ENCODE data around the gene GJC1.

GJC1 gene

DNA sequence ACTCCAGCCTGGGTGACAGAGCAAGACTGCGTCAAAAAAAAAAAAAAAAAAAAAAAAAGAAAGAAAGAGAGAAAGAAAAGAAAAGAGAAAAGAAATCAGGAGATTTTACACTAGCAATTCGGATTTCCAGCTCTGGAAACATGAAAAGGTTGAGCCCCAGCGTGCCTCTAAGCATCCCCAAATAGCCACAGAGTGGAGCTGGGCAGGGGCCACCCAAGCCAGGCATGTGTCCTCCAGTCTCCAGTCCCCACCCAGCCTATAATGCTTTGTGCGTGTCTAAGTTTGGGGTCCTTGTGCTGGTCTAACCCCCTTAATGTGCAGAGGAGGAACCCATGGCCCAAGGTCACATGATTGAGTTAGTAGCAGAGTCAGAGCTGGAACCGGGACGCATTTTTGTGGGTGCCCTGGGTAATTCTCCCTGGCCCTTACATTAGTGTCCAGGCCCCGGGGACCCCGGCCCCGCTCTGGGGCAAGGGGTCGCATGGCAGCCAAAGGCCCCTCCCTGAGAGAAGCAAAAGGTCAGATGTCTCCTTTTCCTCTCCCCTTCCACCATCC lies 51.4 kb downstream of the GJC1 start:
- peak overlapping the region; percentile 40; the same call in 1 of the 2 replicates for H3K4me3 ChIP-seq (ENCODE audit: low read depth, low read length)
- TF ChIP-seq, protein P1, sequence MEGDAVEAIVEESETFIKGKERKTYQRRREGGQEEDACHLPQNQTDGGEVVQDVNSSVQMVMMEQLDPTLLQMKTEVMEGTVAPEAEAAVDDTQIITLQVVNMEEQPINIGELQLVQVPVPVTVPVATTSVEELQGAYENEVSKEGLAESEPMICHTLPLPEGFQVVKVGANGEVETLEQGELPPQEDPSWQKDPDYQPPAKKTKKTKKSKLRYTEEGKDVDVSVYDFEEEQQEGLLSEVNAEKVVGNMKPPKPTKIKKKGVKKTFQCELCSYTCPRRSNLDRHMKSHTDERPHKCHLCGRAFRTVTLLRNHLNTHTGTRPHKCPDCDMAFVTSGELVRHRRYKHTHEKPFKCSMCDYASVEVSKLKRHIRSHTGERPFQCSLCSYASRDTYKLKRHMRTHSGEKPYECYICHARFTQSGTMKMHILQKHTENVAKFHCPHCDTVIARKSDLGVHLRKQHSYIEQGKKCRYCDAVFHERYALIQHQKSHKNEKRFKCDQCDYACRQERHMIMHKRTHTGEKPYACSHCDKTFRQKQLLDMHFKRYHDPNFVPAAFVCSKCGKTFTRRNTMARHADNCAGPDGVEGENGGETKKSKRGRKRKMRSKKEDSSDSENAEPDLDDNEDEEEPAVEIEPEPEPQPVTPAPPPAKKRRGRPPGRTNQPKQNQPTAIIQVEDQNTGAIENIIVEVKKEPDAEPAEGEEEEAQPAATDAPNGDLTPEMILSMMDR (IDR thresholded peaks at IDR 0.05; ENCODE audit: control insufficient read depth, extremely low read depth, insufficient read depth): no peak
- DNase-seq (ENCODE audit: low read depth): no peak

- H3K4me3 ChIP-seq (ENCODE audit: low read depth, low read length): no peak overlapping the region
- DNase-seq (ENCODE audit: low read depth): no peak
- TF ChIP-seq, protein P1 (IDR thresholded peaks at IDR 0.05; ENCODE audit: control insufficient read depth, extremely low read depth, insufficient read depth): no peak
Observed at GRCh38 chr17:44777394-44778348, 52.4 kb downstream of the GJC1 start.

DNA sequence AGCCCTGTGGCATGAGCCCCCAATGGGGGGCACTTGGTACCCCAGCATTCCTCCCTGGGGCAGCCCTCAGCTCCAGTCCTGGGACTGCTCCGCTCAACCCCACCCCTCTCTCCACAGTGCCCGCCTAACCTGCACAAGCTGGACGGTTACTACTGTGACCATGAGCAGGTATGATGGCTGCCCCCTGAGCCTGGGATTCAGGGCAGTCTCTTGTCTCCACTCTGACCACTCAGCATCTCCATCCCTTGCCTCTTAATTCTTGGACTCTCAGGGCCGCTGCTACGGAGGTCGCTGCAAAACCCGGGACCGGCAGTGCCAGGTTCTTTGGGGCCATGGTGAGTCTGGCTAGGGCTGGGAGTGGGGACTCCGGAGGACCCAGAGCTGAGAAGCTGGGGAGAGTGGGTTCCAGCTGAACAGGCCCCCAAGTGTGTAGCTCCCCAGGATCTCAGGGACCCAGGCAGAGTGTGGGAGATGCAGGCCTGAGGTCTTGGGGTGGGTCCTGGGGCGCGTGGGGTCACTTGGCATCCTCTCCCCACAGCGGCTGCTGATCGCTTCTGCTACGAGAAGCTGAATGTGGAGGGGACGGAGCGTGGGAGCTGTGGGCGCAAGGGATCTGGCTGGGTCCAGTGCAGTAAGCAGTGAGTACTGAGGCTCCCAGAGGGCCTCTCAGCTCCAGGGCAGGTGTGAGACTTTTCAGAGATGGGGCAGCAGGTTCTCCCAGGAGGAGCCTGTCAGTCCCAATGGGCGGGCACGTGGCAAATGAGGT lies 53.3 kb downstream of the GJC1 start:
- no peak for DNase-seq (ENCODE audit: low read depth)
- TF ChIP-seq, protein P1 (IDR thresholded peaks at IDR 0.05; ENCODE audit: control insufficient read depth, extremely low read depth, insufficient read depth): no peak
- peak overlapping the region; percentile 76 for H3K4me3 ChIP-seq (ENCODE audit: low read depth, low read length)

- TF ChIP-seq, protein P1 (IDR thresholded peaks at IDR 0.05; ENCODE audit: control insufficient read depth, extremely low read depth, insufficient read depth): no peak
- peak overlapping the region; percentile 76 for H3K4me3 ChIP-seq (ENCODE audit: low read depth, low read length)
- no peak for DNase-seq (ENCODE audit: low read depth)
Observed at GRCh38 chr17:44775838-44776621, 54.1 kb downstream of the GJC1 start.

- peak overlapping the region; percentile 76 for H3K4me3 ChIP-seq (ENCODE audit: low read depth, low read length)
- TF ChIP-seq, protein P1 (IDR thresholded peaks at IDR 0.05; ENCODE audit: control insufficient read depth, extremely low read depth, insufficient read depth): no peak
- DNase-seq (ENCODE audit: low read depth): peak; percentile 96
Observed at GRCh38 chr17:44775136-44775837, 54.8 kb downstream of the GJC1 start.

Measured in LNCaP clone FGC (cell line).